ENCODE measurements around the gene PURA. TPM values are rescaled to one million over a fixed set of nuclear protein-coding genes. Genes with fewer than 3 reads are reported as not detected.

Gene PURA
- total RNA-seq, 1 donor from 2014 or later: 8.3 TPM

DNA sequence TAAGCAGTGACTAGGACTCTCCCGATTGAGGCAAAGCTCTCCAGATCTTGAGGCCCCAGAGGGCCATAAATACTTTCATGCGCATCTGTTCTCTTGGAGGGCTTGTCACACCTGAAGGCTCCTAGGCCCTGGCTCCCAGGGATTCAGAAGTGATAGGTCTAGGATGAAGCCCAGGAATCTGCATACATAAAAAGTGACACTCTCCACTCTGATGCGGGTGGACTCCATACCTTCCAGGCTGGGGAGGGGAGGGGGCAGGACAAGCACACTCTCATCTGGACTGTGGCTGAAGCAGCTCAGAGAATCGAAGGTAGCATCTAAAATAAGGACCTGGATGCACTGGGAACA, 52.0 kb downstream of the PURA start:
- Mint-ChIP-seq H3K9me3 (no peaks in the 10 kb centered on the region), H3K27me3 (peaks cover 5% of the 10 kb centered on the region), H3K4me3 (no peak overlapping the region), H3K36me3 (no peaks in the 10 kb centered on the region), H3K27ac (no peak overlapping the region), H3K4me1 (ENCODE audit: unreplicated experiment) (peaks cover 15% of the 10 kb centered on the region)
- TF ChIP-seq, protein P1, sequence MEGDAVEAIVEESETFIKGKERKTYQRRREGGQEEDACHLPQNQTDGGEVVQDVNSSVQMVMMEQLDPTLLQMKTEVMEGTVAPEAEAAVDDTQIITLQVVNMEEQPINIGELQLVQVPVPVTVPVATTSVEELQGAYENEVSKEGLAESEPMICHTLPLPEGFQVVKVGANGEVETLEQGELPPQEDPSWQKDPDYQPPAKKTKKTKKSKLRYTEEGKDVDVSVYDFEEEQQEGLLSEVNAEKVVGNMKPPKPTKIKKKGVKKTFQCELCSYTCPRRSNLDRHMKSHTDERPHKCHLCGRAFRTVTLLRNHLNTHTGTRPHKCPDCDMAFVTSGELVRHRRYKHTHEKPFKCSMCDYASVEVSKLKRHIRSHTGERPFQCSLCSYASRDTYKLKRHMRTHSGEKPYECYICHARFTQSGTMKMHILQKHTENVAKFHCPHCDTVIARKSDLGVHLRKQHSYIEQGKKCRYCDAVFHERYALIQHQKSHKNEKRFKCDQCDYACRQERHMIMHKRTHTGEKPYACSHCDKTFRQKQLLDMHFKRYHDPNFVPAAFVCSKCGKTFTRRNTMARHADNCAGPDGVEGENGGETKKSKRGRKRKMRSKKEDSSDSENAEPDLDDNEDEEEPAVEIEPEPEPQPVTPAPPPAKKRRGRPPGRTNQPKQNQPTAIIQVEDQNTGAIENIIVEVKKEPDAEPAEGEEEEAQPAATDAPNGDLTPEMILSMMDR (conservative IDR thresholded peaks at IDR 0.05): no peak
- no peak for DNase-seq (ENCODE audit: extremely low spot score, unreplicated experiment)

DNA sequence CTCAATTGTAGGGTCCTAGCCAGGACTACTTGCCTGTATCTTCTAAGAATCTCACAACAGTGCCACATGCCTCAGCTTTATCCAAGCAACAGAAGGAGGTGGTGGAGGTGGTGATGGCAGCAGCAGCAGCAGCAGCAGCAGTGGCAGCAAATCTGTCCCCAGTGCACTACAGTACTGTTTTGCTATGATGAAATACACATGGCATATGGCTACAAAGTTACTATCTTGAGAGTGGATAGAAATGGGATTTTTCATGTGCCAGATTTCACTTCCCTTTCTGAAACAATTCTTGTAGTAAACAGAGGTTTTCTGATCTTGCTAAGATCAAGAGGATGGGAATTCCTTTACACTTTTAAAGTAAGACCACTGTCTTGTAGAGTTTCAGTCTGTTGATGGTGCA, 53.0 kb downstream of the PURA start:
- H3K4me3 Mint-ChIP-seq: no peak overlapping the region
- peaks cover 15% of the 10 kb centered on the region for H3K4me1 Mint-ChIP-seq (ENCODE audit: unreplicated experiment)
- H3K36me3 Mint-ChIP-seq: no peaks in the 10 kb centered on the region

DNA sequence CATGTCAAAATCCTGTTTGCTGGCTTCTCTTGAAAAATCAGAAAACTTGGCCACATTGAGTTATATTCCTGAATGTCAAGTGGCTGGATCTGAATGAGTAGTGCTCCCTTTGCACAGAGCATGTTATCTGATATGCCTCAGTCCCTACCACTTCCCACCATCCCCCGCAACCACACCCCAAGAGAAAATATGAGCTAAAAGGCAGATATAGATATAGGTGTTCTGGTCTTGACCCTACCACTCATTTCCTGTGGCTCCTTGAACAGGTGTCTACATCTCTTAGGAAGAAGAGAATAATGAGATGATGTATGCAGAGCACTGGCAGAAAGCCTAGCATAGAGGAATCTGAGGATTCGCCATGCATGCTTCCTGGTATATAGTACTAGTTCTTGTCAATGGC, 54.5 kb downstream of the PURA start:
- H3K36me3 Mint-ChIP-seq: no peaks in the 10 kb centered on the region
- TF ChIP-seq, protein P1 (conservative IDR thresholded peaks at IDR 0.05): no peak
- DNase-seq (ENCODE audit: extremely low spot score, unreplicated experiment): peak; percentile 15
- H3K27me3 Mint-ChIP-seq: peaks cover 8% of the 10 kb centered on the region
- H3K4me1 Mint-ChIP-seq (ENCODE audit: unreplicated experiment): peaks cover 15% of the 10 kb centered on the region
- H3K27ac Mint-ChIP-seq: no peak overlapping the region
- no peaks in the 10 kb centered on the region for H3K9me3 Mint-ChIP-seq
- no peak overlapping the region for H3K4me3 Mint-ChIP-seq

More for the DNA sequence above, 53.0 kb downstream of the PURA start:
- H3K9me3 Mint-ChIP-seq: no peaks in the 10 kb centered on the region
- no peak overlapping the region for H3K27ac Mint-ChIP-seq
- TF ChIP-seq, protein P1 (conservative IDR thresholded peaks at IDR 0.05): no peak
- peaks cover 5% of the 10 kb centered on the region for H3K27me3 Mint-ChIP-seq
- no peak for DNase-seq (ENCODE audit: extremely low spot score, unreplicated experiment)

DNA sequence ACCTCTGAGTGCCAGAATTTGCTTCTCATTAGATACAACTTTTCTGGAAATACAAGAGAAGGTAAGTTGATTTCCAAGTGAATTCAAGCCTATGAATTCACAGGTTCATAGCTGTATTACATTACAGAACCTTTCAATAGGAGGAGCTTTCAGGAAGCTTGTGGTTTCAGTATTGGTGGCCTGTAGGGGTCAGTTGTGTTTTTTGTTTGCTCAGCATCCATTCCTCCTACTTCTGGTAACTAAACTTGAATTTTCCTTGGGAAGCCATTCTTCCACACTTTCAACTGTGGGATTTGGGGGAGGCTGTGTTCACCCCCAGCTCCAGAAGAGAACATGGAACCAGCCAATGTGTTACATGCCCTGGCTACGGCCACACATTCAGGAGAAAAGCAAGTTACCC, 55.5 kb downstream of the PURA start:
- DNase-seq (ENCODE audit: extremely low spot score, unreplicated experiment): no peak
- Mint-ChIP-seq H3K36me3 (no peaks in the 10 kb centered on the region), H3K27ac (no peak overlapping the region), H3K4me1 (ENCODE audit: unreplicated experiment) (peaks cover 15% of the 10 kb centered on the region), H3K27me3 (peaks cover 13% of the 10 kb centered on the region), H3K9me3 (no peaks in the 10 kb centered on the region), H3K4me3 (no peak overlapping the region)
- TF ChIP-seq, protein P1 (conservative IDR thresholded peaks at IDR 0.05): no peak

DNA sequence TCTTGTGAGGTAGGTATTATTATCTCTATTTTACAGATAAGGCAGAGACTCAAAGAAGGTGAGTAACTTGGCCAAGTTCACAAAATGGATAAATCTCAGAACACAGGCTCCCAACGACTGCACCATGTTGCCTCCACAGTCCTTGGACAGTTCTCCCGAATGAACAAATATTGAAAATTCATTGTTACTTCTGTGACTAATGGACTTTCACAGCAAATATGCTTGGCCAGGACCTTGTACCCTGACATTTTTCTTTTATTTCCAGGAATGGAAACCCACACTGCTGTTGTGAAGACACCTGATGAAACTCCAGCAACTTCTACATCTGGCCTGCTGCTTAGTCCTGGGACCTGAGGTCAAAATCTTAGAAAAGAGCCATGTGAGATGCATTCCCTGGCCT, 58.6 kb downstream of the PURA start:
- no peak for DNase-seq (ENCODE audit: extremely low spot score, unreplicated experiment)
- Mint-ChIP-seq H3K4me1 (ENCODE audit: unreplicated experiment) (peaks cover 11% of the 10 kb centered on the region), H3K27ac (no peak overlapping the region), H3K36me3 (no peaks in the 10 kb centered on the region), H3K4me3 (no peak overlapping the region), H3K27me3 (peaks cover 13% of the 10 kb centered on the region), H3K9me3 (no peaks in the 10 kb centered on the region)
- TF ChIP-seq, protein P1 (conservative IDR thresholded peaks at IDR 0.05): no peak

DNA sequence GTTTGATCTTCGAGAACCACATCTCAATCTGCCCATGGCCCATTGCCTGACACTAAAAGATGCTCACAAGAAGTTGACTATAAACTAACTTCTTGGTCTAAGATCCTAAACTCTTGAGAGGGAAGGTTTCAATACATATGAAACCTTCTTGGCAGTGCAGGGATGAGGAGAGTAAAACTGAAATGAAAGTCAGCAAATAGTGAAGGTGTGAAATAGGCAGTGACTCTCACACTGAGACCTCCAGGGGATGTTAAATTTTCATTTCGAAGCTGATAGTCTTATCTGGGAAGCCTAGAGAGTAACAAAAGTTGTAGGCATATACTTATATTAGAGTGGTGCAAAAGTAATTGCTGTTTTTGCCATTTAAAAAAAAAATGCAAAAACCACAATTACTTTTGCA, 60.1 kb downstream of the PURA start:
- Mint-ChIP-seq H3K27me3 (peaks cover 13% of the 10 kb centered on the region), H3K27ac (peak overlapping the region; percentile 97), H3K4me1 (ENCODE audit: unreplicated experiment) (peaks cover 5% of the 10 kb centered on the region), H3K36me3 (no peaks in the 10 kb centered on the region), H3K9me3 (no peaks in the 10 kb centered on the region), H3K4me3 (peak overlapping the region; percentile 92)
- TF ChIP-seq, protein P1 (conservative IDR thresholded peaks at IDR 0.05): no peak
- no peak for DNase-seq (ENCODE audit: extremely low spot score, unreplicated experiment)

All from type B pancreatic cell (in vitro differentiated cells).